Calu3 (cell line): ENCODE data around the gene BDKRB1. TPM values are rescaled to one million over a fixed set of nuclear protein-coding genes. Genes with fewer than 3 reads are reported as not detected.

Experiments
- BruUV-seq: library from RNA; stranded (reverse); fragments of 400-500 nt; replicated peaks from 2 replicates; lab custom pipeline; 2021; lab: Mats Ljungman, UMichigan
- CTCF ChIA-PET: fragments of 300-600 bp; sonication (Branson Sonifier 250); formaldehyde crosslinking; loops from one replicate; lab custom pipeline; 2022; ENCODE audit warnings: antibody characterized with exemption; lab: Charles Lee
- DNase-seq: peaks from one replicate; pipeline ENCODE4 v3.0.0; 2022
- H3K27ac Mint-ChIP-seq: one replicate; pipeline ENCODE4 v1.8.0; 2022; ENCODE audit warnings: mixed read lengths; ENCODE audit not compliant: unreplicated experiment
- H3K27me3 Mint-ChIP-seq: one replicate; pipeline ENCODE4 v1.8.0; 2022; ENCODE audit warnings: mixed read lengths; ENCODE audit not compliant: unreplicated experiment
- H3K36me3 Mint-ChIP-seq: one replicate; pipeline ENCODE4 v1.8.0; 2022; ENCODE audit warnings: mild to moderate bottlenecking, moderate library complexity, mixed read lengths; ENCODE audit not compliant: insufficient read depth, unreplicated experiment
- H3K4me1 Mint-ChIP-seq: one replicate; pipeline ENCODE4 v1.8.0; 2022; ENCODE audit warnings: mild to moderate bottlenecking, low read depth, mixed read lengths; ENCODE audit not compliant: unreplicated experiment
- H3K4me3 Mint-ChIP-seq: one replicate; pipeline ENCODE4 v1.8.0; 2022; ENCODE audit warnings: mild to moderate bottlenecking, low read depth, moderate library complexity, mixed read lengths; ENCODE audit not compliant: unreplicated experiment
- H3K9me3 Mint-ChIP-seq: one replicate; pipeline ENCODE4 v1.8.0; 2022; ENCODE audit warnings: low read depth, mixed read lengths; ENCODE audit not compliant: unreplicated experiment
- CTCF ChIP-seq: fragments of 200-600 bp; IDR thresholded peaks from one replicate; pipeline ENCODE4 v1.8.0; 2022; ENCODE audit warnings: antibody characterized with exemption; ENCODE audit not compliant: unreplicated experiment
- intact Hi-C: fragments of 100-400 bp; cut with micrococcal nuclease; formaldehyde crosslinking; loops from one replicate; pipeline ENCODE4 v1.10.0; 2022; ENCODE audit not compliant: unreplicated experiment
- total RNA-seq: library from RNA; stranded (reverse); gene quantifications from 2 replicates; pipeline ENCODE4 v1.2.3, GENCODE V29; 2022

The BDKRB1 gene
- total RNA-seq, 1 experiment from 2014 or later: not detected

GRCh38 chr14:96232506-96232905 is 23.5 kb upstream of the BDKRB1 start:
- Mint-ChIP-seq H3K27me3 (peaks cover 6% of the 10 kb centered on the region), H3K27ac (no peak overlapping the region), H3K4me3 (no peak overlapping the region), H3K4me1 (no peaks in the 10 kb centered on the region), H3K9me3 (no peaks in the 10 kb centered on the region), H3K36me3 (no peaks in the 10 kb centered on the region)
- TF ChIP-seq CTCF: no peak
- CTCF ChIA-PET: no interaction called here
- BruUV-seq: no TSS peak
- no peak for DNase-seq
- intact Hi-C loops: no loop called here

GRCh38 chr14:96233661-96234060 is 22.3 kb upstream of the BDKRB1 start:
- Mint-ChIP-seq H3K9me3 (no peaks in the 10 kb centered on the region), H3K27ac (no peak overlapping the region), H3K36me3 (no peaks in the 10 kb centered on the region), H3K27me3 (no peaks in the 10 kb centered on the region), H3K4me3 (no peak overlapping the region), H3K4me1 (no peaks in the 10 kb centered on the region)
- CTCF ChIA-PET: no interaction called here
- BruUV-seq: no TSS peak
- no peak for TF ChIP-seq CTCF
- intact Hi-C loops: no loop called here
- DNase-seq: no peak

DNA sequence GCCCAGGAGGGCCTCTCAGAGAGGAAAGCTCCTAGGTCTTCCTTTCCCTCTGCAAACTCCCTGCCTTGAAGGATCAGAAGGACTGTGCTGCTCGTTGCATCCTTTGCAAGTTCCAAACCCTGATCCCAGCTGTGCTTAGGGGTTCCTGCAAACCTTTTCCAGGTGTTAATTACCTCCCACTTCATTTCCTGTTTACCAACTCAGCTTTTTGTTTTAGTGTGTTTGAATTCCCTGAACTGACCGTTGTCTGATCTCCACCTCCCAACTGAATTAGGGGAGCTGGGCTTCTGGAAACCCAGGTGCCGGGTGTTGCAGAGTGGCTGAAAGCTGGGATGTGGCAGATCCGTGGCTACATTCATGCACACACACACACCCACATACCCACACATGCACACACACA is 20.6 kb upstream of the BDKRB1 start:
- Mint-ChIP-seq H3K36me3 (no peaks in the 10 kb centered on the region), H3K9me3 (no peaks in the 10 kb centered on the region), H3K4me3 (no peak overlapping the region), H3K4me1 (no peaks in the 10 kb centered on the region), H3K27me3 (no peaks in the 10 kb centered on the region), H3K27ac (no peak overlapping the region)
- CTCF ChIA-PET: interaction anchor here (0.7 kb wide), 1 partner anchor 150 kb away, joined by 3 read pairs; no protein-coding TSS in a partner anchor
- DNase-seq: no peak
- intact Hi-C loops: no loop called here
- TF ChIP-seq CTCF: no peak
- no TSS peak for BruUV-seq

GRCh38 chr14:96237641-96238040 is 18.4 kb upstream of the BDKRB1 start:
- BruUV-seq: no TSS peak
- no peak for DNase-seq
- Mint-ChIP-seq H3K9me3 (peaks cover 2% of the 10 kb centered on the region), H3K4me3 (no peak overlapping the region), H3K4me1 (no peaks in the 10 kb centered on the region), H3K27ac (no peak overlapping the region), H3K27me3 (no peaks in the 10 kb centered on the region), H3K36me3 (no peaks in the 10 kb centered on the region)
- intact Hi-C loops: no loop called here
- no peak for TF ChIP-seq CTCF
- CTCF ChIA-PET: no interaction called here
